GM13977 (cell line): ENCODE data around the gene NAB2.

Source experiments
- DNase-seq: peaks from one replicate; pipeline ENCODE4 v3.0.0; 2012; ENCODE audit warnings: low spot score
- in situ Hi-C: fragments of 300-500 bp; cut with MboI; formaldehyde crosslinking; loops from one replicate; pipeline ENCODE4 v1.12.0; 2022; ENCODE audit warnings: low sequenced_read_pairs, low pct_unique_long_range_greater_than_20kb, mixed read lengths, inconsistent platforms; ENCODE audit not compliant: unreplicated experiment
- TF ChIP-seq, protein P1 (sequence below): IDR thresholded peaks from 2 replicates; pipeline ENCODE4 v1.5.1; 2012; ENCODE audit warnings: mild to moderate bottlenecking, control low read depth; ENCODE audit not compliant: insufficient read depth; ENCODE audit errors: extremely low read depth, missing control alignments

Gene NAB2

GRCh38 chr12:57090924-57091637, 2.2 kb downstream of the NAB2 start:
- in situ Hi-C loops, result no loop called here
- TF ChIP-seq, protein P1, sequence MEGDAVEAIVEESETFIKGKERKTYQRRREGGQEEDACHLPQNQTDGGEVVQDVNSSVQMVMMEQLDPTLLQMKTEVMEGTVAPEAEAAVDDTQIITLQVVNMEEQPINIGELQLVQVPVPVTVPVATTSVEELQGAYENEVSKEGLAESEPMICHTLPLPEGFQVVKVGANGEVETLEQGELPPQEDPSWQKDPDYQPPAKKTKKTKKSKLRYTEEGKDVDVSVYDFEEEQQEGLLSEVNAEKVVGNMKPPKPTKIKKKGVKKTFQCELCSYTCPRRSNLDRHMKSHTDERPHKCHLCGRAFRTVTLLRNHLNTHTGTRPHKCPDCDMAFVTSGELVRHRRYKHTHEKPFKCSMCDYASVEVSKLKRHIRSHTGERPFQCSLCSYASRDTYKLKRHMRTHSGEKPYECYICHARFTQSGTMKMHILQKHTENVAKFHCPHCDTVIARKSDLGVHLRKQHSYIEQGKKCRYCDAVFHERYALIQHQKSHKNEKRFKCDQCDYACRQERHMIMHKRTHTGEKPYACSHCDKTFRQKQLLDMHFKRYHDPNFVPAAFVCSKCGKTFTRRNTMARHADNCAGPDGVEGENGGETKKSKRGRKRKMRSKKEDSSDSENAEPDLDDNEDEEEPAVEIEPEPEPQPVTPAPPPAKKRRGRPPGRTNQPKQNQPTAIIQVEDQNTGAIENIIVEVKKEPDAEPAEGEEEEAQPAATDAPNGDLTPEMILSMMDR, result no peak
- DNase-seq, result peak; percentile 3

DNA sequence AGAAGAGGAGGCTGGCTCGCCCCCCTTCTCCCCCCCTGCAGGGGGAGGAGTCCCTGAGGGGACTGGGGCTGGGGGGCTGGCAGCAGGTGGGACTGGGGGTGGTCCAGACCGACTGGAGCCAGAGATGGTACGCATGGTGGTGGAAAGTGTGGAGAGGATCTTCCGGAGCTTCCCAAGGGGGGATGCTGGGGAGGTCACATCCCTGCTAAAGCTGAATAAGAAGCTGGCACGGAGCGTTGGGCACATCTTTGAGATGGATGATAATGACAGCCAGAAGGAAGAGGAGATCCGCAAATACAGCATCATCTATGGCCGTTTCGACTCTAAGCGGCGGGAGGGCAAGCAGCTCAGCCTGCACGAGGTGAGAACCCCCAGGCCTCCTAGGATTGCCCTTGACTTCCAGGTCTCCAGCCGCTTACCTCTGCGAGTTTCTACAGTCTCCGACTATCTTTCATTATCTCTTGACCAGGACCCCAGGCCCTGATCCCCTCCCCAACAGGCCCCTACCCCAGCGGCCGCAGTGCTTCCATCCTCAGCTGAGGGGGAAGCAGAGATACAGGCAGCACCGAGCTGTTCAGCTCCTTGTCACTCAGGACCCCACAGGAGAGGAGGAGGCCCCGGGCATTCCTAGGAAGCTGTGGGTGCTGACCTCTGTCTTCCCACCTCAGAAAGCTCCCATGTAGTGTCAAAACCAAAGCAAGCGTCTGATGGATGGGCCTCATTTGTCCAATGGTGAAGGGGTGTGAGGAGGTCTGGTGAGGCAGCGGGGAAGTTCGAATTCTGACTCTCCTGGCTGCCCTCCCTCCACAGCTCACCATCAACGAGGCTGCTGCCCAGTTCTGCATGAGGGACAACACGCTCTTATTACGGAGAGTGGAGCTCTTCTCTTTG, 3.0 kb downstream of the NAB2 start:
- TF ChIP-seq, protein P1, result no peak
- in situ Hi-C loops, result no loop called here
- DNase-seq, result peak; percentile 7

DNA sequence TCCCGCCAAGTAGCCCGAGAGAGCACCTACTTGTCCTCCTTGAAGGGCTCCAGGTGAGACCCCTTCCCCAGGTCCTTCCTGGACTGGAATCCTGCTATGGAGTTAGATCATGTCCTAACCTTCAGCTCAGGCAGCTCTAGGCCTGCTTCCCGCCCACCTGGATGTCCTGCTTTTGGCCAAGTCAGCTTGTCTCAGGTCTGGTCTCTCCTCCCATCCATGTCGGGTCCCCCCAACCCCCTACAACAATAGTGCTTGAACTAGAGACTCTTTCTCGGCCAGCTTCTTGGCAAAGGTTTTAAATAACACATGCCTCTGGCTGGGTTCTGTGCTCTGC, 3.6 kb downstream of the NAB2 start:
- TF ChIP-seq, protein P1, result no peak
- DNase-seq, result peak; percentile 2
- in situ Hi-C loops, result no loop called here

- TF ChIP-seq, protein P1, result no peak
- peak; percentile 8 for DNase-seq
- in situ Hi-C loops, result no loop called here
These were observed 4.0 kb downstream of the NAB2 start for GRCh38 chr12:57092876-57093414.

- in situ Hi-C loops, result no loop called here
- peak; percentile 90 for DNase-seq
- TF ChIP-seq, protein P1, result peak; percentile 84
These were observed 4.7 kb downstream of the NAB2 start for GRCh38 chr12:57093415-57094207.
